ENCODE results near the gene CDC37L1. TPM values are rescaled to one million over a fixed set of nuclear protein-coding genes. Genes with fewer than 3 reads are reported as not detected.

Gene CDC37L1
- total and polyA plus RNA-seq, 2 donors (not counting 1 experiment from before 2014, with no cell fraction given), result 15.2 to 16.7 TPM

GRCh38 chr9:4686112-4686511, 6.7 kb downstream of the CDC37L1 start:
- no peak for TF ChIP-seq EZH2 (IDR thresholded peaks at IDR 0.05; ENCODE audit: low read length, missing control alignments)
- no peak for TF ChIP-seq CTCF (conservative IDR thresholded peaks at IDR 0.05 in 1 of 2, IDR thresholded peaks at IDR 0.05 in 1 of 2; ENCODE audit: low read depth in 1 of 2, low read length in 2 of 2)
- H2AFZ ChIP-seq (ENCODE audit: low read length), result no peak overlapping the region
- peaks cover 7% of the 10 kb centered on the region for H3K4me1 ChIP-seq (ENCODE audit: control insufficient read depth, extremely low read depth, insufficient read depth, low read length)
- peaks cover 20% of the 10 kb centered on the region for H3K79me2 ChIP-seq (ENCODE audit: control insufficient read depth, insufficient read depth, low read length)
- H3K27me3 ChIP-seq (ENCODE audit: control insufficient read depth, insufficient read depth, low read length), result no peaks in the 10 kb centered on the region
- H3K9ac ChIP-seq (ENCODE audit: insufficient read depth, low read length), result no peak overlapping the region
- DNase-seq (ENCODE audit: low read depth in 2 of 2), result peak in 1 of 2 donors; percentile 53
- no peaks in the 10 kb centered on the region for H4K20me1 ChIP-seq (ENCODE audit: control insufficient read depth, extremely low read depth, insufficient read depth, low read length)
- H3K4me3 ChIP-seq (replicated peaks in 1 of 4; ENCODE audit: control extremely low read depth in 1 of 4, insufficient read depth in 1 of 4, low read depth in 3 of 4, low read length in 4 of 4), result no peak overlapping the region
- peaks cover 2% of the 10 kb centered on the region for H3K36me3 ChIP-seq (ENCODE audit: control insufficient read depth, insufficient read depth, low read length)
- H3K27ac ChIP-seq (ENCODE audit: insufficient read depth, low read length), result no peak overlapping the region
- no peak overlapping the region for H3K4me2 ChIP-seq (ENCODE audit: extremely low read depth, insufficient read depth, low read length)
- H3K9me3 ChIP-seq (ENCODE audit: control insufficient read depth, insufficient read depth, low read depth, low read length), result no peaks in the 10 kb centered on the region

- H3K27ac ChIP-seq (ENCODE audit: insufficient read depth, low read length), result no peak overlapping the region
- H3K4me2 ChIP-seq (ENCODE audit: extremely low read depth, insufficient read depth, low read length), result no peak overlapping the region
- H2AFZ ChIP-seq (ENCODE audit: low read length), result no peak overlapping the region
- no peak overlapping the region for H3K9ac ChIP-seq (ENCODE audit: insufficient read depth, low read length)
- no peak for DNase-seq (ENCODE audit: low read depth in 2 of 2)
- TF ChIP-seq EZH2 (IDR thresholded peaks at IDR 0.05; ENCODE audit: low read length, missing control alignments), result no peak
- TF ChIP-seq CTCF (conservative IDR thresholded peaks at IDR 0.05 in 1 of 2, IDR thresholded peaks at IDR 0.05 in 1 of 2; ENCODE audit: low read depth in 1 of 2, low read length in 2 of 2), result no peak
- peaks cover 15% of the 10 kb centered on the region for H3K79me2 ChIP-seq (ENCODE audit: control insufficient read depth, insufficient read depth, low read length)
- peaks cover 2% of the 10 kb centered on the region for H3K36me3 ChIP-seq (ENCODE audit: control insufficient read depth, insufficient read depth, low read length)
- no peaks in the 10 kb centered on the region for H4K20me1 ChIP-seq (ENCODE audit: control insufficient read depth, extremely low read depth, insufficient read depth, low read length)
- no peak overlapping the region for H3K4me3 ChIP-seq (replicated peaks in 1 of 4; ENCODE audit: control extremely low read depth in 1 of 4, insufficient read depth in 1 of 4, low read depth in 3 of 4, low read length in 4 of 4)
- H3K27me3 ChIP-seq (ENCODE audit: control insufficient read depth, insufficient read depth, low read length), result no peaks in the 10 kb centered on the region
- H3K9me3 ChIP-seq (ENCODE audit: control insufficient read depth, insufficient read depth, low read depth, low read length), result no peaks in the 10 kb centered on the region
- peaks cover 4% of the 10 kb centered on the region for H3K4me1 ChIP-seq (ENCODE audit: control insufficient read depth, extremely low read depth, insufficient read depth, low read length)
These were observed 7.2 kb downstream of the CDC37L1 start for GRCh38 chr9:4686584-4686983.

DNA sequence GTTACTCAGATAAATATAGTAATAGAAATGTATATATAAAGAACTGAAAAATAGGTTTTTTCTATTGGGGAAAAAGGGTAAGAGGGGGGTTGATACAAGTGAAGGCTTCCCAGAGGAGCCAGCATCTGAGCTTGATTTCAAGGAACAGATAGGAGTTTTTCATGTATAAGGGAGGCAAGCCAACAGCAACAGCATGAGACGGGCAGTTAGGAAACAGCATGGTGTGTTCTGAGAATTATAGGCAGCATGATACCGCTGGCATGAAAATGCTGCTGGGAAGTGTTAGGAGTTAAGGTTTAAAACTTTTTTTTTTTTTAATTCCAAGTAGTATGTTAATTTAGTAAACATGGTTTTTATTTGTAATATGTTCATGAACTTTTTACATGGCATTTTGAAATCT, 9.7 kb downstream of the CDC37L1 start:
- Histone ChIP-seq H4K20me1 (ENCODE audit: control insufficient read depth, extremely low read depth, insufficient read depth, low read length) (no peaks in the 10 kb centered on the region), H3K4me2 (ENCODE audit: extremely low read depth, insufficient read depth, low read length) (no peak overlapping the region), H3K9me3 (ENCODE audit: control insufficient read depth, insufficient read depth, low read depth, low read length) (no peaks in the 10 kb centered on the region), H3K27ac (ENCODE audit: insufficient read depth, low read length) (no peak overlapping the region), H2AFZ (ENCODE audit: low read length) (no peak overlapping the region), H3K4me3 (replicated peaks in 1 of 4; ENCODE audit: control extremely low read depth in 1 of 4, insufficient read depth in 1 of 4, low read depth in 3 of 4, low read length in 4 of 4) (no peak overlapping the region), H3K9ac (ENCODE audit: insufficient read depth, low read length) (no peak overlapping the region), H3K27me3 (ENCODE audit: control insufficient read depth, insufficient read depth, low read length) (no peaks in the 10 kb centered on the region), H3K36me3 (ENCODE audit: control insufficient read depth, insufficient read depth, low read length) (peaks cover 2% of the 10 kb centered on the region), H3K4me1 (ENCODE audit: control insufficient read depth, extremely low read depth, insufficient read depth, low read length) (peaks cover 4% of the 10 kb centered on the region), H3K79me2 (ENCODE audit: control insufficient read depth, insufficient read depth, low read length) (peaks cover 2% of the 10 kb centered on the region)
- TF ChIP-seq EZH2 (IDR thresholded peaks at IDR 0.05; ENCODE audit: low read length, missing control alignments) (no peak), CTCF (conservative IDR thresholded peaks at IDR 0.05 in 1 of 2, IDR thresholded peaks at IDR 0.05 in 1 of 2; ENCODE audit: low read depth in 1 of 2, low read length in 2 of 2) (no peak)
- DNase-seq (ENCODE audit: low read depth in 2 of 2), result no peak
